HCT116 (cell line): ENCODE data around the gene DENND1A. TPM values are rescaled to one million over a fixed set of nuclear protein-coding genes. Genes with fewer than 3 reads are reported as not detected.

ENCODE experiments used
- ATAC-seq: fragments of 200-7000 bp; cut with Tn5 transposase; 2 replicates; pipeline ENCODE4 v1.9.1; 2020; ENCODE audit warnings: mild to moderate bottlenecking, moderate library complexity
- BruUV-seq: library from RNA; stranded (reverse); fragments of 400-500 nt; replicated peaks from 2 replicates; lab custom pipeline; 2021; lab: Mats Ljungman, UMichigan
- CTCF ChIA-PET: fragments of 300-600 bp; sonication (Branson Sonifier 250); formaldehyde crosslinking; loops from one replicate; lab custom pipeline; 2021; ENCODE audit warnings: antibody characterized with exemption; lab: Charles Lee
- POLR2A ChIA-PET: fragments of 300-600, 350-600 bp; sonication (Branson Sonifier 250); formaldehyde crosslinking; loops from one replicate; lab custom pipeline; 2021; ENCODE audit warnings: antibody characterized with exemption; lab: Charles Lee
- RAD21 ChIA-PET, 2 experiments: fragments of 300-600 bp; sonication (Branson Sonifier 250); formaldehyde crosslinking; loops; one replicate each; lab custom pipeline; 2023; ENCODE audit warnings: low total read pairs in 2 of 2; ENCODE audit not compliant: uncharacterized antibody in 2 of 2, unreplicated experiment in 2 of 2, low non-redundant PET in 1 of 2; lab: Charles Lee
- DNase-seq: peaks from one replicate; pipeline ENCODE4 v3.0.0-alpha.2; 2010; ENCODE audit warnings: low read depth, low spot score
- H2AFZ ChIP-seq: fragments of 200-600 bp; shearing (Covaris generic), sonication (generic); 2 replicates; pipeline ENCODE4 v1.6.1; 2017; ENCODE audit warnings: low read depth, mixed run types, mixed read lengths, antibody characterized with exemption, low read length; ENCODE audit not compliant: poor library complexity, severe bottlenecking
- H3K27ac ChIP-seq: 2 replicates; pipeline ENCODE4 v1.5.1; 2012; ENCODE audit warnings: low read depth, low read length
- H3K27me3 ChIP-seq: fragments of 200-600 bp; sonication (generic); 2 replicates; pipeline ENCODE4 v1.6.1; 2016; ENCODE audit warnings: mixed run types, low read length, mixed read lengths; ENCODE audit not compliant: insufficient read depth
- H3K36me3 ChIP-seq, 2 experiments: fragments of 200-500 bp in 1 of 2; fragments of 200-600 bp in 1 of 2; sonication (Bioruptor generic) in 1 of 2; sonication (generic) in 1 of 2; 2 replicates each; pipeline versions ENCODE4 v1.5.1 to v1.6.1; 2014 to 2016; ENCODE audit warnings: low read length in 2 of 2, inconsistent platforms in 1 of 2, mixed read lengths in 1 of 2, mixed run types in 1 of 2; ENCODE audit not compliant: insufficient read depth in 2 of 2, control insufficient read depth in 1 of 2
- H3K4me1 ChIP-seq, 2 experiments: fragments of 200-600 bp in 1 of 2; sonication (generic) in 1 of 2; 2 replicates each; pipeline versions ENCODE4 v1.5.1 to v1.6.1; 2012 to 2017; ENCODE audit warnings: low read length in 2 of 2, inconsistent platforms in 1 of 2, mild to moderate bottlenecking in 1 of 2, mixed read lengths in 1 of 2, mixed run types in 1 of 2, moderate library complexity in 1 of 2; ENCODE audit not compliant: insufficient read depth in 2 of 2, control insufficient read depth in 1 of 2
- H3K4me2 ChIP-seq: fragments of 200-600 bp; sonication (generic); 2 replicates; pipeline ENCODE4 v1.6.1; 2017; ENCODE audit warnings: mixed run types, low read length, mixed read lengths
- H3K4me3 ChIP-seq, 2 experiments: fragments of 200-600 bp in 1 of 2; sonication (generic) in 1 of 2; replicated peaks in 1 of 2; 2 replicates each; pipeline ENCODE4 v1.5.1; 2011 to 2016; ENCODE audit warnings: low read length in 2 of 2, control low read depth in 1 of 2, low read depth in 1 of 2, mild to moderate bottlenecking in 1 of 2, mixed read lengths in 1 of 2, mixed run types in 1 of 2
- H3K79me2 ChIP-seq: fragments of 200-600 bp; sonication (generic); 2 replicates; pipeline ENCODE4 v1.6.1; 2017; ENCODE audit warnings: mild to moderate bottlenecking, mixed run types, low read length, moderate library complexity, mixed read lengths; ENCODE audit not compliant: insufficient read depth
- H3K9ac ChIP-seq: fragments of 200-600 bp; sonication (generic); 2 replicates; pipeline ENCODE4 v1.6.1; 2016; ENCODE audit warnings: low read length, mixed read lengths
- H3K9me2 ChIP-seq: fragments of 200-600 bp; sonication (generic), shearing (Covaris generic); 2 replicates; pipeline ENCODE4 v1.6.1; 2017; ENCODE audit warnings: mixed run types, mild to moderate bottlenecking, moderate library complexity; ENCODE audit not compliant: insufficient read depth
- H3K9me3 ChIP-seq, 2 experiments: fragments of 200-500 bp in 1 of 2; fragments of 200-600 bp in 1 of 2; sonication (Bioruptor generic) in 1 of 2; sonication (generic) in 1 of 2; 2 replicates each; pipeline ENCODE4 v1.6.1; 2014 to 2017; ENCODE audit warnings: low read length in 2 of 2, mixed read lengths in 2 of 2, inconsistent platforms in 1 of 2, low read depth in 1 of 2, mild to moderate bottlenecking in 1 of 2, mixed run types in 1 of 2, moderate library complexity in 1 of 2; ENCODE audit not compliant: control insufficient read depth in 1 of 2, insufficient read depth in 1 of 2
- H4K20me1 ChIP-seq: fragments of 200-600 bp; sonication (generic), shearing (Covaris generic); 2 replicates; pipeline ENCODE4 v1.6.1; 2017; ENCODE audit warnings: mixed run types, mild to moderate bottlenecking, moderate library complexity; ENCODE audit not compliant: insufficient read depth
- POLR2A ChIP-seq: IDR thresholded peaks from 2 replicates; pipeline ENCODE4 v1.7.0; 2011; ENCODE audit warnings: borderline replicate concordance; ENCODE audit not compliant: insufficient read depth, insufficient read length; ENCODE audit errors: extremely low read depth
- RAD21 ChIP-seq: IDR thresholded peaks from 2 replicates; pipeline ENCODE4 v1.6.1; 2012; ENCODE audit warnings: low read depth, mild to moderate bottlenecking
- SRF ChIP-seq: IDR thresholded peaks from 2 replicates; pipeline ENCODE4 v1.6.1; 2012; ENCODE audit warnings: low read depth
- TCF7L2 ChIP-seq: IDR thresholded peaks from 2 replicates; pipeline ENCODE4 v1.7.0; 2011; ENCODE audit warnings: borderline replicate concordance, inconsistent platforms; ENCODE audit not compliant: insufficient read depth, insufficient read length; ENCODE audit errors: extremely low read depth
- intact Hi-C: fragments of 100-400 bp; cut with micrococcal nuclease; formaldehyde crosslinking; loops from 2 replicates; pipeline ENCODE4 v1.10.0; 2022
- total RNA-seq: library from RNA; stranded (reverse); gene quantifications from one replicate; pipeline ENCODE4 v1.2.1, GENCODE V29; 2021; ENCODE audit not compliant: unreplicated experiment
- TF ChIP-seq, protein P1 (sequence below), 3 experiments: fragments of 200-600 bp in 1 of 3; sonication (generic) in 1 of 3; IDR thresholded peaks in 2 of 3; conservative IDR thresholded peaks in 1 of 3; 2 replicates each; pipeline ENCODE4 v1.5.1; 2012 to 2017; ENCODE audit warnings: low read depth in 2 of 3, low read length in 2 of 3, antibody characterized with exemption in 1 of 3, borderline replicate concordance in 1 of 3, control low read depth in 1 of 3, mild to moderate bottlenecking in 1 of 3, mixed read lengths in 1 of 3, mixed run types in 1 of 3, moderate library complexity in 1 of 3; ENCODE audit not compliant: insufficient read depth in 1 of 3

The DENND1A gene
- total RNA-seq, 1 experiment from 2014 or later: 33.0 TPM

DNA sequence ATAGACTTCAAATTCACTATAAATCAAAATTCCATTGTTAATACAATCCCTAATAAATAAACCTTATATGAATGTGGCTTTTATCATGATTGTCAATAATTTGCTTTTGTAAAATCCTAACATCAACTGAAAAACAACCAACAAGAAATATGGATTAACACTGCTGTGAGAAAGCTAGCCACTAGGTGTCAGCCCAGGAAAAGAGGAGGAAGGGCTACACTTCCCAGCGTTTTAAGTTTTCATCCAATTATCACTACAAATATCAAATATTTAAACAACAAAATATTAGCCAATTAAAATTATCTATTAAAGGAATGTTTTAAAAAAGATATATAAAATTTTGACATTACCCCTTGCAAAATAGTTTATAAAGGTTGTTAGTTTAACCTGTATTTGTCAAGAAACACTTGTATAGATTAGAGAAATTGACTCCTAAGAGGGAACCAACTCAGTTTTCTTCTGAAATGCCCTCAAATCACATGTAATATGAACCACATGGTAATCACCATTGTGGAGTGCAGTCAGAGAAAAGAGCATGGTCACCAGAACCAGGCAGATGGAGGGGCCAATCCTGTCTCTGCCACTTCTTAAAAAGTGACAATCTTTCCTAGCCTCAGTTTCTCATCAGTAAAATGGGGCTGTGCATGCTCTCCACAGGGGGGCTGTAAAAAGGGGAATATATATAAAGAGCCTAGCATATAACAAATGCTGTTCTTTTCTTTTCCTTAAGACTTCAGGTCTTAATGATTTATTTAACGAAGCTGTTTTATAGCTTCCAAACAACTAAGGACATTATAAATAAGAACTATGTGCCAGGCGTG, 385.7 kb downstream of the DENND1A start:
- no peak overlapping the region for H3K4me2 ChIP-seq
- TF ChIP-seq TCF7L2 (no peak), SRF (no peak), RAD21 (peak; percentile 94), POLR2A (no peak)
- TF ChIP-seq, protein P1, sequence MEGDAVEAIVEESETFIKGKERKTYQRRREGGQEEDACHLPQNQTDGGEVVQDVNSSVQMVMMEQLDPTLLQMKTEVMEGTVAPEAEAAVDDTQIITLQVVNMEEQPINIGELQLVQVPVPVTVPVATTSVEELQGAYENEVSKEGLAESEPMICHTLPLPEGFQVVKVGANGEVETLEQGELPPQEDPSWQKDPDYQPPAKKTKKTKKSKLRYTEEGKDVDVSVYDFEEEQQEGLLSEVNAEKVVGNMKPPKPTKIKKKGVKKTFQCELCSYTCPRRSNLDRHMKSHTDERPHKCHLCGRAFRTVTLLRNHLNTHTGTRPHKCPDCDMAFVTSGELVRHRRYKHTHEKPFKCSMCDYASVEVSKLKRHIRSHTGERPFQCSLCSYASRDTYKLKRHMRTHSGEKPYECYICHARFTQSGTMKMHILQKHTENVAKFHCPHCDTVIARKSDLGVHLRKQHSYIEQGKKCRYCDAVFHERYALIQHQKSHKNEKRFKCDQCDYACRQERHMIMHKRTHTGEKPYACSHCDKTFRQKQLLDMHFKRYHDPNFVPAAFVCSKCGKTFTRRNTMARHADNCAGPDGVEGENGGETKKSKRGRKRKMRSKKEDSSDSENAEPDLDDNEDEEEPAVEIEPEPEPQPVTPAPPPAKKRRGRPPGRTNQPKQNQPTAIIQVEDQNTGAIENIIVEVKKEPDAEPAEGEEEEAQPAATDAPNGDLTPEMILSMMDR (IDR thresholded peaks at IDR 0.05 in 2 of 3, conservative IDR thresholded peaks at IDR 0.05 in 1 of 3; ENCODE audit: borderline replicate concordance in 1 of 3, insufficient read depth in 1 of 3, low read depth in 2 of 3, low read length in 2 of 3): peak; percentile 81 to 83 (median 83)
- intact Hi-C loops: loop anchor here (1.0 to 10.0 kb wide), 3 partner anchors 497 to 771 kb away; no protein-coding TSS in a partner anchor
- H3K4me3 ChIP-seq: no peak overlapping the region
- no TSS peak for BruUV-seq
- CTCF ChIA-PET: interaction anchor here (1.8 to 4.1 kb wide), 2 partner anchors 10 to 496 kb away, joined by 6 to 44 read pairs; no protein-coding TSS in a partner anchor
- DNase-seq (peak; percentile 12), ATAC-seq (peak; percentile 63; the same call in 1 of the 2 replicates)
- RAD21 ChIA-PET: interaction anchor here in 1 of 2 experiments (1.1 kb wide), 1 partner anchor 497 kb away, joined by 3 read pairs; no protein-coding TSS in a partner anchor
- H3K27me3 ChIP-seq: no peaks in the 10 kb centered on the region
- no peaks in the 10 kb centered on the region for H3K36me3 ChIP-seq
- POLR2A ChIA-PET: no interaction called here
- H4K20me1 ChIP-seq: no peaks in the 10 kb centered on the region; the same call in 1 of the 2 replicates
- no peaks in the 10 kb centered on the region for H3K9me2 ChIP-seq
- no peak overlapping the region for H3K27ac ChIP-seq
- no peak overlapping the region for H2AFZ ChIP-seq
- H3K9me3 ChIP-seq: no peaks in the 10 kb centered on the region
- no peaks in the 10 kb centered on the region for H3K4me1 ChIP-seq
- no peaks in the 10 kb centered on the region for H3K79me2 ChIP-seq
- H3K9ac ChIP-seq: no peak overlapping the region
